NCI-H1048 (cell line): ENCODE measurements around the gene RET.

Source experiments
- DNase-seq: peaks from one replicate; lab custom pipeline; 2025; lab: John Stamatoyannopoulos, UW

Gene RET

GRCh38 chr10:43108951-43109350, 32.1 kb downstream of the RET start:
- DNase-seq: no peak

- DNase-seq: no peak
Observed at GRCh38 chr10:43109671-43110249, 32.9 kb downstream of the RET start.

DNA sequence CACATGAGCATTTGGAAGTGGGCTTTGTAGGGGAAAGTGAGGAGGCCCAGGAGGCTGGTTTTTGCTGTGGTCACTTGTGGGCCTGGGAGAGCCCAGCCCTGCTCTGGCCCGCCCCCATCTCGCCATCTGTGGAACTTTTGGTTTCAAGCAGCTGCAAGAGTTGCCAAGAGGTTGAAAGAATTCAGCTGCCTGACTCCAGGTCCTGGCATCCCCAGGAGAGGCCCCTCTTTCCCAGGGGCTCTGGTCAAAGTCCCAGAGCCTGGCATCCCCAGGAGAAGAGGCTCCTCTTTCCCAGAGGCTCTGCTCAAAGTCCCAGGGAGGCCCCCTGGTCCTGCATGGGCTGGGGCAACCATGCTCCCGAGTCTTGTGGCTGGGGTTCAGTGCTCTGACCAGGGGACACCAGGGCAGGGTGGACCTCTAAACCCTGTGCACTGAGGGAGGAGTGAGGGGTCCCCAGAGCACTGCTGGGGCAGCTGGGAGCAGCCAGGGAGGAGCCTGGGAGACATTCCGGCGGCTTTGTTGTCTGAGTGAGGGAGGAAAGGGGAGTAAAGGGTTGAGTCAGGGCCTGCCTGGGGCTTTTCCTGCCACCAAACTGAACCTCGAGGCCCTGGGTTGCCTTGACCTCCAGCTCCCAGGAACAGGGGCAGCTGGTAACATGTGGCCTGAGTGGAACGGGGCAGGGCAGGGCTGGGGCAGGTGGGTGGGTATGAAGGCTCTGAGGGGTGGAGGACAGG, 33.6 kb downstream of the RET start:
- DNase-seq: no peak

- no peak for DNase-seq
Observed at GRCh38 chr10:43111101-43111500, 34.2 kb downstream of the RET start.

GRCh38 chr10:43111921-43112607, 35.2 kb downstream of the RET start:
- DNase-seq: no peak

DNA sequence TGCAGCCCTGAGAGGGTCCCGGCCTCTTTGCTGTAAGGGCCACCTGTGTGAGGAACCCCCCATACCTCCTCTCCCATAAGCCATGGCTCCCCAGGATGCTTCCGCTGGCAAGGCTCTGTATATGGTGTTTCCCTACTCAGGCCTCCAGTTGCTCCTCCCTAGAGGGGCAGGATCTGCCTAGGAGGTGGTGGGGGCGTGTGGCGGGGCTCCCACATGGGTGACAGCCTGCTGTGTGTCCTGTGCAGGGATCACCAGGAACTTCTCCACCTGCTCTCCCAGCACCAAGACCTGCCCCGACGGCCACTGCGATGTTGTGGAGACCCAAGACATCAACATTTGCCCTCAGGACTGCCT, 35.7 kb downstream of the RET start:
- DNase-seq: no peak

GRCh38 chr10:43113201-43114087, 36.6 kb downstream of the RET start:
- DNase-seq: no peak

- DNase-seq: no peak
Observed at GRCh38 chr10:43114088-43114742, 37.3 kb downstream of the RET start.

DNA sequence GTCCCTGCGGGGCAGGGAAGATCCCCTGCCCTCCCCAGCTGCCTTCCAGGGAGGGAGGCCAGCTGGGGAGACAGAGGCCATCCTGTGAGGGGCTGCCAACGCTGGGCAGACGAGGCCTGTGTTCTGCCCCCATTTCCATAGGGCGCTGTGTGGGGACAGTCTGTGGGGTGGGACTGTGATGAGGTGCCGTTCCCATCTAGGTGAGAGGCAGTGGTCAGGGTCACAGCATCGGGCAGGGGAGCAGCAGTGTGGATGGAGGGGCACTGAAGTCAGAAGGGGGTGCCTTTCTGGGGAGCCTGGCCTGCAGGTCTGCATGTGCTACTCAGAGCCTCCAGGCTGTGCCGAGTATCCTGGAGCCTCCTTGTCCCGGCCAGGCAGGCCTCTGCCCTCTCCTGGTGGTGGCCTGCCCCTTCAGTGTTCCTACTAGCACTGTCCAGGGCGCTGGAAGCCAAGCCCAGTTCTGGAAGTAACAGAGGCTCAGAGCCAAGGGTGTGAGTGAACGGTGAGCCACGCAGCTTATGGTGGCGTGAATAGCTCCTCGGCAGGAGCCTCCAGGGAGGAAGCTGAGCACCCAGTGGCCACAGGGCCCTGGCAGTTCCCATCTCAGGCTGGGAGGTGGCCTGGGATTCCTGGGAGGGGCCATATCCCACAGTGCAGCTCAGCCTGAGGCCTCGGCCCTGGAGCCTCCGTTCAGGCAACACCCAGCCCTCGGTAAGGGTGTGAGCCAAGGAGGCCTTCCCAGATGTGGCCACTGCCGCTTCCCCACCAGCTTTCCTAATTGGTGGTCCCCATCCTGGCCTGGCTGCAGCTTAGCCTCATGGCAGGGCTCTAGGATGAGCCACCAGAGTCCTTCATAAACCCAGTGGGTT, 38.1 kb downstream of the RET start:
- DNase-seq: no peak

DNA sequence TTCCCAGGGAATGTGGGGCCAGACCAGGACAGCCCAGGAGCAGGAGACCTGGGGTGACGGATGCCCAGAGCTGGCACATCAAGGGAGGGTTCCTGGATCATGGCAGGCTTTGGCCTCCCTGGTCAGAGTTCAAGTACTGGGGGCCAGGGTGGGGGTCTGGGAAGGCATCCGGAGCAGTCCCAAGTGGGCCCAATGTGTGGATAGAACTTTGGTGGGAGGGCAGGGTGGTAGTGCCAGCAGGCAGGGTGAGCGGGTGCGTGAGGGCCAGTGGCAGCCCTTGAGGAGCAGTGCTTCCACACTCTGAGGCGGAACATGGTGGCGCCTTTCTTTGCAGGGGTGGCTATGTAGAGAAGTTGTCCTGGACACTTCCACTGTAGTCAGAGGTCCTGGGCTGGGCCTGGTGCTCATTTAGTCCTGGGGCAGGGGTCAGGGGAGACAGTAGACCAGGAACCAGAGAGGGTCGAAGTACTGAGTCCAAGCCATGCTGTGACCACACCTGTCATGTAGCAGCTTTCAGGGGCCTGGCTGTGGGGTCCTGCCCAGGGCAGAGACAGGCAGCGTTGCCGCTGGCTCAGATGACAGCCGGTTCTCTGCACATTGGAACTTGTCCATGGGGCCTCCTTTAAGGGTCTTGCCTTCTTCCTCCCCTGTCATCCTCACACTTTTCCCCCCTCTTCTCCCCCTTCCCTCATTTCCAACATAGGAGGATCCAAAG, 39.2 kb downstream of the RET start:
- no peak for DNase-seq

DNA sequence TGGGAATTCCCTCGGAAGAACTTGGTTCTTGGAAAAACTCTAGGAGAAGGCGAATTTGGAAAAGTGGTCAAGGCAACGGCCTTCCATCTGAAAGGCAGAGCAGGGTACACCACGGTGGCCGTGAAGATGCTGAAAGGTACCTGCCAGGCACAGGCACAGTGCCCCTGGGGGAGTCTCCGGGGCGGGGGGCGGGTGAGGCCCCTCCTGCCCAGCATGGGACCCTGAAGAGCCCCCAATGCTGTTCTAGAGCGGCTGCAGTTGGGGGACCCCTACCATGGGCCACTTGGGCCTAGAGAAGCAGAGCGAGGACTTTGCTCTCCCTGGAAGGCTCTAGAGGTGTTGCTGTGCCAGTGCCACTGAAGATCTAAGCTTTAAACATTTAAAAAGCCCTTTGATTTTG, 39.7 kb downstream of the RET start:
- no peak for DNase-seq

- no peak for DNase-seq
Observed at GRCh38 chr10:43117031-43117776, 40.3 kb downstream of the RET start.

GRCh38 chr10:43117777-43118583, 41.1 kb downstream of the RET start:
- DNase-seq: no peak

DNA sequence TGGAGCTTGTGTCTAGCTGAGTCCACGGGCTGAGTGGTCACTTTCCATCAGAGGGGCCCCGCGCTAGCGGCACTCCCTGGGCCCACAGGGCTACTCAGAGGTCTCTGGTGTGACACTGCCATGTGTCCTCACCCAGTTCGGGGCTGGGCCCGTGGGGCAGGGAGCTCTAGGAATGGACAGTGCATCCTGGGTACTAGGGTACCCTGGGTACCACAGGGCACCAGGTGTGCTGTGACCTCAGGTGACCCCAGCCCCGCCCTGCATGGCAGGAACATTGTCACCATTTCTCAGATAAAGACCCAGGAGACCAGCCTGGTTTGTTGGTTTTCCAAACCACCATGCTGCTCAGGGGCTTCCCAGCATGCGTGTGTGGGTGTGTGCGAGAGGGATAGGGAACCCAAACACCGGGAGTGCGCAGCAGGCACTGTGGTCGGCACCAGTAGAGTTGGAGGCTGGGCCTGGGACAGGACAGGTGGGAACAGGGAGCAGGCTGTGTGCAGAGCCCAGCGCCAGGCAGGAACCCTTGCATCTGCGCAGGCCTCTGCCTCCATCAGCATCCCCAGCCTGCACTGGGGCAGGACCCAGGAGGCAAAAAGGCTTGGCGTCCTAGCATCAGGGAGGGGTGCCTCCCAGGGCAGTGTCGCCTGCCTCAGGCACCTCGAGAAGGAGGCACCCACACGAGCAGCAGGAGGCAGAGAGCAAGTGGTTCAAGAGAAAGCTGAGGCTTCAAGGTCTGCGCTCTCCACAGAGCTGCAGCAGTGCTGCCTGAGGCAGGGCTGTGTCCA, 42.0 kb downstream of the RET start:
- no peak for DNase-seq

DNA sequence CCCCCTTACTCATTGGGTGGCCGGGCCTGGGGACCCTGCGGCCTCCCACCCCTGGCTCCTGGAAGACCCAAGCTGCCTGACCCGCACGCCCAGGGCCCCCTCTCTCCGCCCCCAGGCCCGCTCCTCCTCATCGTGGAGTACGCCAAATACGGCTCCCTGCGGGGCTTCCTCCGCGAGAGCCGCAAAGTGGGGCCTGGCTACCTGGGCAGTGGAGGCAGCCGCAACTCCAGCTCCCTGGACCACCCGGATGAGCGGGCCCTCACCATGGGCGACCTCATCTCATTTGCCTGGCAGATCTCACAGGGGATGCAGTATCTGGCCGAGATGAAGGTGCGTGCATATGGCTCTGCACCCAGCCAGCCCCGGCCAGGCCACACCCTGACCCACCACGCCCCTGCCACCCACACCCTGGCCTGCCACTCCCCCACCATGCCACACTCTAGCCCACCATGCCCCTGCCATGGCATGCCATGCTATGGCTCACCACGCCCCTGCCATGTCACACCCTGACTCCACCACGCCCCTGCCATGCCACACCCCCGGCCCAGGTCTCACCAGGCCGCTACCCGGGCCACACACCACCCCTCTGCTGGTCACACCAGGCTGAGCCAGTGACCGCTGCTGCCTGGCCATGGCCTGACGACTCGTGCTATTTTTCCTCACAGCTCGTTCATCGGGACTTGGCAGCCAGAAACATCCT, 42.7 kb downstream of the RET start:
- DNase-seq: no peak

DNA sequence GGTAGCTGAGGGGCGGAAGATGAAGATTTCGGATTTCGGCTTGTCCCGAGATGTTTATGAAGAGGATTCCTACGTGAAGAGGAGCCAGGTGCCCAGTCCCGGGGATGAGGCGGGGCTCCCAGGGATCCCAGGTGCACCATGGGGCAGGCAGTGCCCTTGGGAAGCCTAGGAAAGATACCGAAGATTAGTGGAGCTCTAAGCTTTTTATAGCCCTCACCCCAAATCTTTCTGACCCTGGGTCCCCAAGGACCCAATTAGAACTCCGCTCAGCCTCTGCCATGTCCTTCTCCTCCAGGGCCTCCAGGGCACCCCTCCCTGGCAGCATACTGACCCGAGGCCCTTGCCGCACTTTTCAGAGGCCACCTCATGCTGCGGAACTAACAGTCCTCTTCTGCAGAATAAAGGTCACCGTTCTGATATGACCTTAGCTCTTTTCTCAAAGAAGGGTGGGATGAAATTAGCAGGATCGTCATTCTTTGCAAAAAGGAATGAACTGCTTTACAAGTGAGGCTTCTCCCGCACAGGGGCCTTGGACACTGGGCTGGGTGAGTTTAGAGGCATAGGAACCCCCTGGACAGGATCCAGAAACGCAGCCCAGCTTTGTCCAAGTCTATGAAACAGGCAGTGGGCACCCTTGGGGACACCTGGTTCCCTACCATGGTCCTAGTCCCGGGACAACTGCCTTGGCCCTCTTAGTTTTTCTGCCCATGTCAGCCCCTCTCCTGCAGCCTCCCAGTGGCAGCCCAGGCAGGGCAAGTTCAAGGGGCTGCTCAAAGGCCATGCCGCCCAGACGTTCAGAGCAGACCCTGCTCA, 43.5 kb downstream of the RET start:
- no peak for DNase-seq
